ENCODE measurements around the gene MAGI2.

DNA sequence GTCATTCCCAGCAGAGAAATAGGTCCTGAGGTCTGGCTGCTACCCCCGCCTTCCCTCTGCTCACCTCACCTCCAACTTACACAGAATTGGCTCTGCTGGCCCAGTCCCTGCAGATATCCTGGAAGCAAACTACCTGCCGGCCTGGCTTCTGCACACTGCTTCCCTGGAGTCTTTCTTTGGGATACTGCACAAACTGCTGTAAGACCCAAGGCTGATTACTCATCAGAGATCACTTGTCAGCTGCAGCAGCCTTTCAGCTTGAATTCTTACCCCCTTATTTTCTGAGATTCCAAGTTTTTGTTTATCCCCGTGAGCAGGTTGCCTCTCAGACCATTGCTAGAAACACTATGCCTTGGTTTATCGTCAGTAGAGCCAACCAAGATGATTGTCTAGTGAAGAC, 1228.5 kb downstream of the MAGI2 start:
- TF ChIP-seq, protein P1, sequence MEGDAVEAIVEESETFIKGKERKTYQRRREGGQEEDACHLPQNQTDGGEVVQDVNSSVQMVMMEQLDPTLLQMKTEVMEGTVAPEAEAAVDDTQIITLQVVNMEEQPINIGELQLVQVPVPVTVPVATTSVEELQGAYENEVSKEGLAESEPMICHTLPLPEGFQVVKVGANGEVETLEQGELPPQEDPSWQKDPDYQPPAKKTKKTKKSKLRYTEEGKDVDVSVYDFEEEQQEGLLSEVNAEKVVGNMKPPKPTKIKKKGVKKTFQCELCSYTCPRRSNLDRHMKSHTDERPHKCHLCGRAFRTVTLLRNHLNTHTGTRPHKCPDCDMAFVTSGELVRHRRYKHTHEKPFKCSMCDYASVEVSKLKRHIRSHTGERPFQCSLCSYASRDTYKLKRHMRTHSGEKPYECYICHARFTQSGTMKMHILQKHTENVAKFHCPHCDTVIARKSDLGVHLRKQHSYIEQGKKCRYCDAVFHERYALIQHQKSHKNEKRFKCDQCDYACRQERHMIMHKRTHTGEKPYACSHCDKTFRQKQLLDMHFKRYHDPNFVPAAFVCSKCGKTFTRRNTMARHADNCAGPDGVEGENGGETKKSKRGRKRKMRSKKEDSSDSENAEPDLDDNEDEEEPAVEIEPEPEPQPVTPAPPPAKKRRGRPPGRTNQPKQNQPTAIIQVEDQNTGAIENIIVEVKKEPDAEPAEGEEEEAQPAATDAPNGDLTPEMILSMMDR (IDR thresholded peaks at IDR 0.05; ENCODE audit: low read depth, low read length, missing input control): no peak
- TF ChIP-seq GABPA (IDR thresholded peaks at IDR 0.05 in 1 of 2, conservative IDR thresholded peaks at IDR 0.05 in 1 of 2): no peak
- TF ChIP-seq, protein P2, sequence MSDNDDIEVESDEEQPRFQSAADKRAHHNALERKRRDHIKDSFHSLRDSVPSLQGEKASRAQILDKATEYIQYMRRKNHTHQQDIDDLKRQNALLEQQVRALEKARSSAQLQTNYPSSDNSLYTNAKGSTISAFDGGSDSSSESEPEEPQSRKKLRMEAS (IDR thresholded peaks at IDR 0.05): no peak
- no peak for TF ChIP-seq TAF1 (conservative IDR thresholded peaks at IDR 0.05)
- TF ChIP-seq SP1 (IDR thresholded peaks at IDR 0.05): no peak
- no peak for TF ChIP-seq FOXA1 (IDR thresholded peaks at IDR 0.05)
- TF ChIP-seq, protein P3, sequence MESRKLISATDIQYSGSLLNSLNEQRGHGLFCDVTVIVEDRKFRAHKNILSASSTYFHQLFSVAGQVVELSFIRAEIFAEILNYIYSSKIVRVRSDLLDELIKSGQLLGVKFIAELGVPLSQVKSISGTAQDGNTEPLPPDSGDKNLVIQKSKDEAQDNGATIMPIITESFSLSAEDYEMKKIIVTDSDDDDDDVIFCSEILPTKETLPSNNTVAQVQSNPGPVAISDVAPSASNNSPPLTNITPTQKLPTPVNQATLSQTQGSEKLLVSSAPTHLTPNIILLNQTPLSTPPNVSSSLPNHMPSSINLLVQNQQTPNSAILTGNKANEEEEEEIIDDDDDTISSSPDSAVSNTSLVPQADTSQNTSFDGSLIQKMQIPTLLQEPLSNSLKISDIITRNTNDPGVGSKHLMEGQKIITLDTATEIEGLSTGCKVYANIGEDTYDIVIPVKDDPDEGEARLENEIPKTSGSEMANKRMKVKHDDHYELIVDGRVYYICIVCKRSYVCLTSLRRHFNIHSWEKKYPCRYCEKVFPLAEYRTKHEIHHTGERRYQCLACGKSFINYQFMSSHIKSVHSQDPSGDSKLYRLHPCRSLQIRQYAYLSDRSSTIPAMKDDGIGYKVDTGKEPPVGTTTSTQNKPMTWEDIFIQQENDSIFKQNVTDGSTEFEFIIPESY (IDR thresholded peaks at IDR 0.05): no peak
- TF ChIP-seq EGR1 (IDR thresholded peaks at IDR 0.05; ENCODE audit: low read depth in 2 of 2): no peak
- no peak for TF ChIP-seq YY1 (IDR thresholded peaks at IDR 0.05)
- TF ChIP-seq, protein P4, sequence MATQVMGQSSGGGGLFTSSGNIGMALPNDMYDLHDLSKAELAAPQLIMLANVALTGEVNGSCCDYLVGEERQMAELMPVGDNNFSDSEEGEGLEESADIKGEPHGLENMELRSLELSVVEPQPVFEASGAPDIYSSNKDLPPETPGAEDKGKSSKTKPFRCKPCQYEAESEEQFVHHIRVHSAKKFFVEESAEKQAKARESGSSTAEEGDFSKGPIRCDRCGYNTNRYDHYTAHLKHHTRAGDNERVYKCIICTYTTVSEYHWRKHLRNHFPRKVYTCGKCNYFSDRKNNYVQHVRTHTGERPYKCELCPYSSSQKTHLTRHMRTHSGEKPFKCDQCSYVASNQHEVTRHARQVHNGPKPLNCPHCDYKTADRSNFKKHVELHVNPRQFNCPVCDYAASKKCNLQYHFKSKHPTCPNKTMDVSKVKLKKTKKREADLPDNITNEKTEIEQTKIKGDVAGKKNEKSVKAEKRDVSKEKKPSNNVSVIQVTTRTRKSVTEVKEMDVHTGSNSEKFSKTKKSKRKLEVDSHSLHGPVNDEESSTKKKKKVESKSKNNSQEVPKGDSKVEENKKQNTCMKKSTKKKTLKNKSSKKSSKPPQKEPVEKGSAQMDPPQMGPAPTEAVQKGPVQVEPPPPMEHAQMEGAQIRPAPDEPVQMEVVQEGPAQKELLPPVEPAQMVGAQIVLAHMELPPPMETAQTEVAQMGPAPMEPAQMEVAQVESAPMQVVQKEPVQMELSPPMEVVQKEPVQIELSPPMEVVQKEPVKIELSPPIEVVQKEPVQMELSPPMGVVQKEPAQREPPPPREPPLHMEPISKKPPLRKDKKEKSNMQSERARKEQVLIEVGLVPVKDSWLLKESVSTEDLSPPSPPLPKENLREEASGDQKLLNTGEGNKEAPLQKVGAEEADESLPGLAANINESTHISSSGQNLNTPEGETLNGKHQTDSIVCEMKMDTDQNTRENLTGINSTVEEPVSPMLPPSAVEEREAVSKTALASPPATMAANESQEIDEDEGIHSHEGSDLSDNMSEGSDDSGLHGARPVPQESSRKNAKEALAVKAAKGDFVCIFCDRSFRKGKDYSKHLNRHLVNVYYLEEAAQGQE (IDR thresholded peaks at IDR 0.05): no peak

Measured in liver (tissue), 3 donors.